ENCODE measurements around the gene VDAC1. TPM values are rescaled to one million over a fixed set of nuclear protein-coding genes. Genes with fewer than 3 reads are reported as not detected.

The VDAC1 gene
- total and polyA plus RNA-seq, 2 donors (not counting 1 experiment from before 2014, with no cell fraction given), result 27.8 to 60.7 TPM

GRCh38 chr5:134027288-134027615, 22.5 kb upstream of the VDAC1 start:
- Mint-ChIP-seq H3K4me3 (no peak overlapping the region), H3K4me1 (peaks cover 15% of the 10 kb centered on the region), H3K27me3 (peaks cover 3% of the 10 kb centered on the region), H3K27ac (no peak overlapping the region), H3K9me3 (ENCODE audit: insufficient read depth) (no peaks in the 10 kb centered on the region)
- Histone ChIP-seq H3K27ac (ENCODE audit: low read length in 2 of 2) (no peak overlapping the region), H3K36me3 (replicated peaks in 1 of 2; ENCODE audit: control extremely low read depth in 1 of 2, control insufficient read depth in 1 of 2, extremely low read depth in 1 of 2, insufficient read depth in 2 of 2, low read length in 1 of 2) (no peaks in the 10 kb centered on the region), H2AFZ (ENCODE audit: insufficient read depth, low read depth, low read length, poor library complexity, severe bottlenecking) (no peak overlapping the region), H3K79me2 (ENCODE audit: control insufficient read depth, insufficient read depth, low read length) (no peaks in the 10 kb centered on the region), H4K20me1 (ENCODE audit: control insufficient read depth, insufficient read depth, low read length, poor library complexity, severe bottlenecking) (no peaks in the 10 kb centered on the region), H3K4me2 (replicated peaks; ENCODE audit: low read depth, low read length, poor library complexity, severe bottlenecking) (no peak overlapping the region), H3K9ac (ENCODE audit: low read length) (no peak overlapping the region), H3K4me1 (ENCODE audit: control insufficient read depth in 2 of 2, insufficient read depth in 2 of 2, low read length in 2 of 2) (peaks cover 7 to 12% of the 10 kb centered on the region in 2 donors), H3K4me3 (ENCODE audit: control extremely low read depth in 1 of 5, extremely low read depth in 1 of 5, insufficient read depth in 1 of 5, low read depth in 2 of 5, low read length in 4 of 5) (no peak overlapping the region), H3K9me3 (ENCODE audit: control extremely low read depth in 1 of 3, control insufficient read depth in 2 of 3, insufficient read depth in 1 of 3, low read length in 2 of 3) (no peaks in the 10 kb centered on the region), H3K27me3 (replicated peaks in 1 of 4; ENCODE audit: control extremely low read depth in 1 of 4, control insufficient read depth in 3 of 4, insufficient read depth in 4 of 4, low read length in 3 of 4) (no peaks in the 10 kb centered on the region)
- no peak for ATAC-seq (ENCODE audit: low read depth)
- POLR2A ChIA-PET, result interaction anchor here (0.7 kb wide), 1 partner anchor 396 kb away, joined by 6 read pairs; no protein-coding TSS in a partner anchor
- intact Hi-C loops (cut with micrococcal nuclease), result no loop called here
- no peak for DNase-seq
- CTCF ChIA-PET, result interaction anchor here (0.7 to 2.2 kb wide), 5 partner anchors 13 to 837 kb away, joined by 3 to 15 read pairs (median 4); no protein-coding TSS in a partner anchor
- WGBS (ENCODE audit: insufficient coverage), result 95% methylated on average over 4 of the region's 5 CpGs
- TF ChIP-seq CTCF (IDR thresholded peaks at IDR 0.05) (no peak), EZH2 (IDR thresholded peaks at IDR 0.05; ENCODE audit: borderline replicate concordance, insufficient read depth, low read depth, low read length, poor library complexity, severe bottlenecking) (no peak)

GRCh38 chr5:134026521-134027287, 21.9 kb upstream of the VDAC1 start:
- no peak overlapping the region for H3K4me3 Mint-ChIP-seq
- H3K4me1 ChIP-seq (ENCODE audit: control insufficient read depth in 2 of 2, insufficient read depth in 2 of 2, low read length in 2 of 2), result peaks cover 6 to 8% of the 10 kb centered on the region in 2 donors
- CTCF ChIA-PET, result interaction anchor here (0.6 to 2.2 kb wide), 13 partner anchors 13 to 838 kb away, joined by 3 to 15 read pairs (median 4); no protein-coding TSS in a partner anchor
- no peak overlapping the region for H3K4me3 ChIP-seq (ENCODE audit: control extremely low read depth in 1 of 5, extremely low read depth in 1 of 5, insufficient read depth in 1 of 5, low read depth in 2 of 5, low read length in 4 of 5)
- ATAC-seq (ENCODE audit: low read depth) (peak; percentile 75), DNase-seq (peak; percentile 45)
- H3K27me3 Mint-ChIP-seq, result peaks cover 3% of the 10 kb centered on the region
- H3K36me3 ChIP-seq (replicated peaks in 1 of 2; ENCODE audit: control extremely low read depth in 1 of 2, control insufficient read depth in 1 of 2, extremely low read depth in 1 of 2, insufficient read depth in 2 of 2, low read length in 1 of 2), result no peaks in the 10 kb centered on the region
- WGBS (ENCODE audit: insufficient coverage), result 73% methylated on average over 6 of the region's 6 CpGs
- peaks cover 12% of the 10 kb centered on the region for H3K4me1 Mint-ChIP-seq
- POLR2A ChIA-PET, result interaction anchor here (0.7 kb wide), 1 partner anchor 395 kb away, joined by 6 read pairs; no protein-coding TSS in a partner anchor
- no peak overlapping the region for H3K27ac Mint-ChIP-seq
- H3K79me2 ChIP-seq (ENCODE audit: control insufficient read depth, insufficient read depth, low read length), result no peaks in the 10 kb centered on the region
- H3K9me3 Mint-ChIP-seq (ENCODE audit: insufficient read depth), result no peaks in the 10 kb centered on the region
- H3K9me3 ChIP-seq (ENCODE audit: control extremely low read depth in 1 of 3, control insufficient read depth in 2 of 3, insufficient read depth in 1 of 3, low read length in 2 of 3), result no peaks in the 10 kb centered on the region
- H3K27me3 ChIP-seq (replicated peaks in 1 of 4; ENCODE audit: control extremely low read depth in 1 of 4, control insufficient read depth in 3 of 4, insufficient read depth in 4 of 4, low read length in 3 of 4), result no peaks in the 10 kb centered on the region
- no peak overlapping the region for H3K27ac ChIP-seq (ENCODE audit: low read length in 2 of 2)
- no peak overlapping the region for H3K4me2 ChIP-seq (replicated peaks; ENCODE audit: low read depth, low read length, poor library complexity, severe bottlenecking)
- no peak overlapping the region for H2AFZ ChIP-seq (ENCODE audit: insufficient read depth, low read depth, low read length, poor library complexity, severe bottlenecking)
- H4K20me1 ChIP-seq (ENCODE audit: control insufficient read depth, insufficient read depth, low read length, poor library complexity, severe bottlenecking), result no peaks in the 10 kb centered on the region
- peak; percentile 47 for TF ChIP-seq CTCF (IDR thresholded peaks at IDR 0.05)
- TF ChIP-seq EZH2 (IDR thresholded peaks at IDR 0.05; ENCODE audit: borderline replicate concordance, insufficient read depth, low read depth, low read length, poor library complexity, severe bottlenecking), result no peak
- intact Hi-C loops (cut with micrococcal nuclease), result no loop called here
- H3K9ac ChIP-seq (ENCODE audit: low read length), result no peak overlapping the region
